ENCODE data around the gene NAV2.

Gene NAV2

DNA sequence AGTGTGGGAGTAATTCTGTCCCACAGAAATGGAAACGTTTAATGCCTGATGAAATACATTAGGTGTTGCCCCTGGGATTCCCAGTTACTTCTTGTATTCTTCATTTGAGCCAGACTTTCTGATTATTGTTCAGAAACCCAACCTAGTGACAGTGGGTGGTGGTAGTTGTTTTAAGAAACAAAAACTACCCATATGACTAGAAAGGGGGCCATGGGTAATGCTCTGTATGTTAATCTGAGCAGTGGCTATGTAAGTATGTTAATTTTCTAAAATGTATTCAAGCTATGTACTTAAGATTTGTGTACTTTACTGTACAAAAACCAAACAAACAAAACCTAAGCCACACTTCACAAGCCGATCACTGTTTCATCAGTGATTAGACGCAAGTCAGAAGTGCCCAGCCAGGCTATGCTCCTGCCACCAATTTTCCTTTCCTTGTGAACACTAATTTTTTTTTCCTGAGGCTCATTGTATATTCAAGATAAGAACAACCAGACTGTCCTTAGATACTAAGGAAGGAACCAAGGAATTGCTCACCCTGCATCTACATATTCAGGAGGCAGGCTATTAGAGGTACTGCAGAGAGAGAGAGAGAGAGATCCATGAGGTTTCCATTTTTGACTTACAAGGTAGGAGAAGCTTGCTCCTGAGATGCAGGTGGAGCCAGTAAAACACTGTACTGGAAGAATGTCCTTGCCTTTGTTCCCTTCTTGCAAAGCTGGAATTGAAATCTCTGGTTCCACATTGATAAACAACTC lies 324.9 kb downstream of the NAV2 start:
- TF ChIP-seq, protein P1, sequence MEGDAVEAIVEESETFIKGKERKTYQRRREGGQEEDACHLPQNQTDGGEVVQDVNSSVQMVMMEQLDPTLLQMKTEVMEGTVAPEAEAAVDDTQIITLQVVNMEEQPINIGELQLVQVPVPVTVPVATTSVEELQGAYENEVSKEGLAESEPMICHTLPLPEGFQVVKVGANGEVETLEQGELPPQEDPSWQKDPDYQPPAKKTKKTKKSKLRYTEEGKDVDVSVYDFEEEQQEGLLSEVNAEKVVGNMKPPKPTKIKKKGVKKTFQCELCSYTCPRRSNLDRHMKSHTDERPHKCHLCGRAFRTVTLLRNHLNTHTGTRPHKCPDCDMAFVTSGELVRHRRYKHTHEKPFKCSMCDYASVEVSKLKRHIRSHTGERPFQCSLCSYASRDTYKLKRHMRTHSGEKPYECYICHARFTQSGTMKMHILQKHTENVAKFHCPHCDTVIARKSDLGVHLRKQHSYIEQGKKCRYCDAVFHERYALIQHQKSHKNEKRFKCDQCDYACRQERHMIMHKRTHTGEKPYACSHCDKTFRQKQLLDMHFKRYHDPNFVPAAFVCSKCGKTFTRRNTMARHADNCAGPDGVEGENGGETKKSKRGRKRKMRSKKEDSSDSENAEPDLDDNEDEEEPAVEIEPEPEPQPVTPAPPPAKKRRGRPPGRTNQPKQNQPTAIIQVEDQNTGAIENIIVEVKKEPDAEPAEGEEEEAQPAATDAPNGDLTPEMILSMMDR (IDR thresholded peaks at IDR 0.05; ENCODE audit: low read length, missing control alignments) = no peak
- no peak overlapping the region for H3K4me3 ChIP-seq (replicated peaks; ENCODE audit: low read depth, low read length)
- no peak for DNase-seq (ENCODE audit: low read depth)

DNA sequence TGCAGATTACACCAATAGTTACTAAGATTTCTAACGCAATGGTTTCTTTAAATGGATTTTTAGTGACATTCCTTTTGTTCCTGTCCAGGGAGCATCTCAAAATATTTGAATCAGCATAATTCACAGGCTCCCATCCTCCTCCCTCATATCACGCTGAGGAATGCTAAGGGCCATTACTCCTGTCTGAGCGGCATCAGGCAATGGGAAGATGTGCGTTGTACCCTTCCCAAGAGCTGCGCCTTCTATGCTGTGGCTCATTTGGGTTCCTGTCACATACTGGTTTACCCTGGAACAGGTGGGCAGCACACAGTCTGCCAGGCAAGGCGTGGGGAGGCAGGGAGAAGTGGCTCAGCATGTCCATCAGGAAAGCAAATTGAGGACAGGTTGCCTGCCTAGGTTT lies 325.8 kb downstream of the NAV2 start:
- no peak overlapping the region for H3K4me3 ChIP-seq (replicated peaks; ENCODE audit: low read depth, low read length)
- TF ChIP-seq, protein P1 (IDR thresholded peaks at IDR 0.05; ENCODE audit: low read length, missing control alignments) = no peak
- no peak for DNase-seq (ENCODE audit: low read depth)

DNA sequence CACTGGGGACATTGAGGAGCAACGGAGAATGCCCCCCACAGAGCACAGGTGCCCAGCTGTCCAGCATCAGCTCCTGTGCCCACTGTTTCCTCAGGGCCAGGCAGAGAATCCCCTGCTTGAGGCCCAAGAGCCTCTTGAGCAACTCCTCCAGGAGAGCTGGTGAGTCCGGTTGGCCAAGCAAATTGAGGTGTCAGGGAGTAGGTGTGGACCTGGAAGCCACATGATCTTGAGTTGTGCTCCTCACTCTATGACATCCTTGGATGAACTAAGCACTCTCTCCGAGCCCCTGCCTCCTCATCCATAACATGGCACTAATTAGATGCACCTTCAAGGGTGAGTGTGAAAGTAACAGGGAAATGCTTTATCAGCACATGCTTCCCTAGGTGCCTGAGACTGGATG lies 326.3 kb downstream of the NAV2 start:
- TF ChIP-seq, protein P1 (IDR thresholded peaks at IDR 0.05; ENCODE audit: low read length, missing control alignments) = no peak
- no peak overlapping the region for H3K4me3 ChIP-seq (replicated peaks; ENCODE audit: low read depth, low read length)
- no peak for DNase-seq (ENCODE audit: low read depth)

DNA sequence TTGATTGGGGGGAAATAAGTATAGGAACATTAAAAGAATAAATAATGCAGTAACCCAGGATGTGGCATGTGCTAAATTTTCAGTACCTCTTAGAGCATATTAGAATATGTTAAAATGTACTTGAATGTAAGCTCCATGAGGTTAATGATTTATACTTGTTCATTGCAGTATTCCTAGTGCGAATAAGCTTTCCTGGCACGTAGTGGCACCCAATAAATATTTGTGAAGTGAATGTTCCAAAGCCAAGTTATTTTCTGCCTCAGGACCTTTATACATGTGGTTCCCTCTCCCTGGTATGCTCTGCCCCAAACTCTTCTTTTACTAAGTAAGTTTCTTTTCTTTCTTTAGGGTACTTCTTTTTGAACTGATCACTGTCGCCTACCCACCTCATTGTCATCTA lies 328.9 kb downstream of the NAV2 start:
- TF ChIP-seq, protein P1 (IDR thresholded peaks at IDR 0.05; ENCODE audit: low read length, missing control alignments) = no peak
- no peak overlapping the region for H3K4me3 ChIP-seq (replicated peaks; ENCODE audit: low read depth, low read length)
- no peak for DNase-seq (ENCODE audit: low read depth)

DNA sequence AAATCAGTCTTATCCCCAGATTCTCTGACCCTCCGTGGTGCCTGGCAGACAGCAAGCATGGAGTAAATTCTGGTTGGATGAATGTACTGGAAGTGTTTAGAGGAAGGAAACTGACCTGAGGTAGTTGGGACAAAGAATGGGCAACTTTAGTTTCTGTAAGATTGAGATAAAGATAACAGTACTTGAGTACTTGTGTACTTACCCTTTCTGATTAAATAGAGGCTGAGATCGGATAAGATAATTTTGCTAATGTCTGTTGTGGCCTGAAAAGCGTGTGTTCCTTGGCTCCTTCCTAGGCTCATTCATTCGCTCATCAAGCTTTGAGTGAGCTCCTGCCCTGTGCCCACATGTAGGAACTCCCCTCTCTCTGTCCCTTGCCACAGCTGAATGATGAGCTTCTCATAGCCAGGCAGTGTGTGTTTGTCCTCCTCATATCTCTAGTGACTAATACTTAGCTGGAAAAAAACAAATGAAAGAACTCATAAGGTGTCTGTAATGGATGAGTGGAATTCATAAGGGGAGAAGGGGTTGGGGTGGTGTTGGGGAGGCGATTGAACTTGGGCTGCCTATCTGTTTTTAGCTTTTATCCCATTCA lies 329.5 kb downstream of the NAV2 start:
- DNase-seq (ENCODE audit: low read depth) = no peak
- H3K4me3 ChIP-seq (replicated peaks; ENCODE audit: low read depth, low read length) = no peak overlapping the region
- TF ChIP-seq, protein P1 (IDR thresholded peaks at IDR 0.05; ENCODE audit: low read length, missing control alignments) = no peak

DNA sequence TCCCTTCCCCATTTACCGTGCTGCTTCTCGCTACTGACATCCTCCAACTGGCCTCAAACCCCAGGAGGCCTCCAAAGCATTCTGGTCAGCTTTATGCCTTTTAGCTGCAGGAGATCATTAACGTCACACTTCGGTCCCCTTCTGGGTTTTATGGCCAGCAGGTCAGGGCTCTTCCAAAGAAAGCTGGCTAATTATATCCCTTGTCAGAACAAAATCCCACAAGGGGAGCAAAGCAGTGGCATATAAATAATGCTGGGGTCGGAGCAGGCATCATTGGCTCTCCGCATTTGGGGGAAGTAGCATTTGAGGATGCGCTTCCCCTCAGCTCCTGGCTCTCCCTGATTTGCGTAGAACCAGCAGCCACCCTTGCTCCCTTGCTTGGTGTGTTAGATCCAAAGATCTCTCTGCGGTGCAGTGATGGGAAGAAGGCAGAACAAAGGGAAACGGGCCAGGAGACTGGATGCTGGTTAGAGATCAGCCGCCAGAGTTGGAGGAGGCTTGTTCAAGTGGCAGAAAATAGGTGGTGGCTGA lies 330.2 kb downstream of the NAV2 start:
- TF ChIP-seq, protein P1 (IDR thresholded peaks at IDR 0.05; ENCODE audit: low read length, missing control alignments) = no peak
- no peak overlapping the region for H3K4me3 ChIP-seq (replicated peaks; ENCODE audit: low read depth, low read length)
- DNase-seq (ENCODE audit: low read depth) = no peak

Measured in fibroblast of pulmonary artery (primary cell).